Right renal pelvis (tissue), 4 donors: Measurements from ENCODE around the gene PRRX2. TPM values are rescaled to one million over a fixed set of nuclear protein-coding genes. Genes with fewer than 3 reads are reported as not detected.

Source experiments
- DNase-seq, 4 donors: peaks; one replicate each; pipeline ENCODE4 v3.0.0-alpha.2; 2013; ENCODE audit warnings: low read depth in 4 of 4, low spot score in 3 of 4, missing footprints in 1 of 4
- polyA plus RNA-seq, 4 donors: library from polyadenylated mRNA; unstranded; fragments of 120-200 nt; gene quantifications; one replicate each; pipeline ENCODE4 v1.2.1, GENCODE V29; 2013; ENCODE audit not compliant: insufficient read length in 4 of 4

PRRX2 gene
- polyA plus RNA-seq, 4 donors = 1.1 to 1.8 (median 1.2) TPM

GRCh38 chr9:129673602-129674001 lies 8.2 kb downstream of the PRRX2 start:
- no peak for DNase-seq

DNA sequence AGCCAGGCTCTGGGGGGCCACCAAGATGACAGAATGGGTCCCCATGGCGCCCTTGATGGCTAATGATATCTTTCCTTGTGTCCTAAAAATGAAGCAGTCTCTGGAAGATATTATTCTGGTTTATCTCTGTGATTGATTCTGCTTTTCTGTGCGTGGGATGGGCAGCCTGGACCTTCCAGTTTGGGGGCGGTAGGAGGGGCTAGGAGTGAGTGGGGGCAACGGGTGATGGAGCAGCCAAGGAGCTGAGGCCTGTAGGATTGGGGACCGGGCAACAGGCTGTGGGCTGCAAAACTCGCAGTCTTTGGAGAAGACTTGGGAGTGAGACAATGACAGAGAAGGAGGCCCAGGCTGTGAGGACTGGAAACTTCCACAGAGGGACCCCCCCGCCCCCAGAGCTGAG lies 8.8 kb downstream of the PRRX2 start:
- DNase-seq = no peak

- DNase-seq = no peak
Observed at GRCh38 chr9:129675620-129676019, 10.2 kb downstream of the PRRX2 start.

GRCh38 chr9:129676287-129676686 lies 10.8 kb downstream of the PRRX2 start:
- DNase-seq = no peak

DNA sequence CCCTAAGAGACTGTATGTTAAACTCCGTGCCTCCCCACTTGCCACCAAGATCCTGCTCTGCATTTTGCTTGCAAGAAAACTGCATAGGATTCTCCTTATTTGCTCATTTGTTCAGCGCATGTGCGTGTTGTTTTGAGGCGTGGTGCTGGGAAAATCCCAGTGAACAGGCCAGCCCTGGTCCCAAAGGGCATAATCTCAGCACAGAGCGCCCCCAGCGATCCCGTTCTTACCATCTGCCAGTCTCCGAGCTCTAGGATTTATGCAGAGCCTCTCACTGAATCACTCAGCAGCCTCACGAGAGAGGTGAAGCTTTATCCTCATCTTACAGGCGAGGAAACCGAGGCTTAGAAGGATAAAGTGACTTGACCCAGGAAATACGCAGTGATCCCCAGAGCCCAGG lies 11.5 kb downstream of the PRRX2 start:
- no peak for DNase-seq

DNA sequence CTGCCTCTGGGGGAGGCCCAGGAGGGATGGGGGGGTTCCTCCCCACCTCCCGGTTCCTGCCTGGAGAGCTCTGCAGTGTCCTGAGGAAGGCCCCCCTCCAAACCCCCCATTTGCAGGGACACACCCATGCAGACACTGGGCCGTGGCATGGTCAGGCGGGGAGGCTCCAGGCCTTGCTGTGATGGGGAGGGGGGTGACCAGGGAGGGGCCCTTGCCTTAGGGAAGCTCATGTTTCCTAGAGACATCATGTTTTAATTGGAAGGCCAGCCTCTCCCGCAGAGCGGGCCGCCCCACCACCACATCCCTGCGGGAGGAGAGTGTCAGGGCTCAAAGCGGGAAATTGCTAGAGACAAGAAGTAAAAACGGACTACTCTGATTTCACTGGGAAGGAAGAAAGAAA lies 12.0 kb downstream of the PRRX2 start:
- no peak for DNase-seq

DNA sequence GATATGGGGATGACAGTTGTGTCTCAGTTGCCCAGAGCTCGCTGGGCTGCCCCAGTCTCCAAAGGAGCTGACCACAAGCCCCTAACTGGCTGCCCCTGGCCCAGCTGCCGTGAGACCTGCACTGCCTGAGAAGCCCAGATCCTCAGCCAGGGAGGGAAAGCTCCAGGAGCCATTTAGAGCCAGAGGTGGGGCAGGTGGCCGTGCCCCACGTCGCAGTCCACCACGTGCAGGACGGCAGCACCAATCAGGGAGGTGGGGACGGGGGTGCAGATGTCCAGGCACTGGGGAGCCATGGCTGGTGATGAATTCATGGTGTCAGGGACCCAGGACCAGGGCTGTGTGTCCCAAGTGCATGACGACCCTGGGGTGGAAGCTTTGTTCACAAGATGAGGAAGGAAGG lies 13.4 kb downstream of the PRRX2 start:
- DNase-seq = no peak

DNA sequence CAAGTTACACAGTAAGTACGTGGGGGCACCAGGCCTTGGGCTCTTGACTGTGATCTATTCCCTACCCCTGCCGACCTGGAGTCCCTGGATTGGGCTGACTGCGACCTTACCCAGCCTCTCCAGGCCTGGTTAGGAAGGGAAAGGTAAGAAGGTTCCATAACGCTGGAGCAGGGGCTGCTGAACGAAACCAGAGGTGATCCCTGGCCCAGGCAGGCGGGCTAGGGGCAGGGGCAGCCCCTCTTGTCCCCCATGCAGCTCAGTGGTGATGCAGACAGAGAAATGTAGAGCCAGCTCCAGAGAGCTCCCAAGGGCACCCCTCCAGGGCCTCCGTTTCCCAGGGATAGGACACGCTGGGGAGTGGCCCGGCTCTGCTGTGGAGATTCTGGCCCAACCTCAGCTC lies 14.1 kb downstream of the PRRX2 start:
- no peak for DNase-seq

DNA sequence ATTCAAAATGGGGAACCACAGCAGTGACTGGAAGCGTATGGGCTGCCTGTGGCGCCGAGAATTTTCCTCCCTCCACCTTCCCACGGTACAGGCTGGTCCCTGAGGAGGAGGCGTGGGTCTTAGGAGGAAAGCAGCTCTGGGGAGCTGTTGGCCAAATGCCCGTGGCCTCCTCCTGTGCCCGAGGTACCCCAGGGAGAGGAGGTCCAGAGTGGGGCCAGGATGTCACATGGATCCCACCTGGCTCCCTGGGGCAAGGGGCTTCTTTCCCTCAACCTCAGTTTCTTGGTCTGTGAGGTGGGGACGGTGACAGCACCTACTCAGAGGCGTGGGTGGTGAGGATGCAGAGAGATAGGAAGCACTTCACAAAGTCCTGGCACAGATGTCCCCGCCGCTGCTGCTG lies 16.5 kb downstream of the PRRX2 start:
- no peak for DNase-seq

GRCh38 chr9:129682381-129682780 lies 16.9 kb downstream of the PRRX2 start:
- no peak for DNase-seq

- DNase-seq = no peak
Observed at GRCh38 chr9:129685220-129685932, 19.9 kb downstream of the PRRX2 start.

- no peak for DNase-seq
Observed at GRCh38 chr9:129685933-129686259, 20.4 kb downstream of the PRRX2 start.

GRCh38 chr9:129686736-129687135 lies 21.3 kb downstream of the PRRX2 start:
- no peak for DNase-seq

DNA sequence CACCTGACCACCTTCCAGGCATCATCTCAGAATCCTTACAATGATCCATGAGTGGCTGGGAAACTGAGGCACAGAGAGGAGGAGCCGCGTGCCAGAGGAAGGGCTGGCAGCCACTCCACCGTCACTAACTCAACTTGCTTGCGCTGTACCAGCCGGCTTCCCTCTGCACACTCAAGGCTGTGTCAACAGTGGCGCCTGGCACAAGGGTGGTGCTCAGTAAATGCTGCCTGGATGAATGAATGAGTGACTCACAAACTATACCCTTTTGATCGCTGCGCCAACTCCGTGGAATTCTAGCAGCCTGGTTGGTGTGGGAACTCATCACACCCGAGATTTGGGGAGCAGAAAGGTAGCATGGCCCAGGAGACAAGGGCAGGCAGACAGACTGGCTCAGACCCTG lies 21.9 kb downstream of the PRRX2 start:
- DNase-seq = no peak

- DNase-seq = no peak
Observed at GRCh38 chr9:129688285-129689043, 23.0 kb downstream of the PRRX2 start.

- DNase-seq = no peak
Observed at GRCh38 chr9:129692534-129692933, 27.1 kb downstream of the PRRX2 start.

DNA sequence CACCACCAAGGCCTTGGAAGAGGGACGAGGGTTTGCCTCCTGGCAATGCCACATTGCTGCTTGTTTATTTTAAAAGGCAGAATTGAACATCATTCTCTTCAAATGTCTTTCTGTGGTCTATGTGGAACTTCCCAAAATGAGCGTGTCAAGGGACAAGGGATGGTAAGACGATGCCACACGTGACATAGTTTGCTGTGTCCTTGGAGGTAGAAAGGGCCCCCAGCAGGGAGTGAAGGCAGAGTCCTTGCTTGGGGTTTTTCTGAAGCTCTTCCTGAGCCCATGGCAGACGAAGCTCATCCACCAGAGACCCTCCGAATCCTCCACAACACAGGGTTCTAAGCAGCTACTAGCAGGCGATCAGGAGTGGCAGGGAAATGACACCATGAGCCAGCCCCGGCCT lies 28.3 kb downstream of the PRRX2 start:
- no peak for DNase-seq

GRCh38 chr9:129694243-129694646 lies 28.8 kb downstream of the PRRX2 start:
- no peak for DNase-seq

DNA sequence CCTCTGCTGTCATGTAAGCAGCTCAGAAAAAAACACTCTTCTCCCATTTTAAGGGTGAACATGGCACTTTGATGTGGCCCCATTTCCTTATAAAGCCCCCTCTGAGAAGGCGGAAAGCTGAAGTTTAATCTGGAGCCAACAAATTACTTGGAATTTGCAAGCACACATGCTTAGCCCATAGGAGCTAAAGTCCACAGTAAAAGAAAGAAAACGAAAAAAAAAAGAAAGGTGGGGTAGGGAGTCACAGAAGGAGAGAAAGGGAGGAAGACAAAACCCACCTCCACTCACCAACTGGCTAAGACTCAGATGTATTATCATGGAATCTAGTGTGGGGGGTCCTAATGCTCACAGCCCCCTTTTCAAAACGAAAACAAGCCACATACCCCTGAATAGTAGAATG lies 30.4 kb downstream of the PRRX2 start:
- DNase-seq = no peak

DNA sequence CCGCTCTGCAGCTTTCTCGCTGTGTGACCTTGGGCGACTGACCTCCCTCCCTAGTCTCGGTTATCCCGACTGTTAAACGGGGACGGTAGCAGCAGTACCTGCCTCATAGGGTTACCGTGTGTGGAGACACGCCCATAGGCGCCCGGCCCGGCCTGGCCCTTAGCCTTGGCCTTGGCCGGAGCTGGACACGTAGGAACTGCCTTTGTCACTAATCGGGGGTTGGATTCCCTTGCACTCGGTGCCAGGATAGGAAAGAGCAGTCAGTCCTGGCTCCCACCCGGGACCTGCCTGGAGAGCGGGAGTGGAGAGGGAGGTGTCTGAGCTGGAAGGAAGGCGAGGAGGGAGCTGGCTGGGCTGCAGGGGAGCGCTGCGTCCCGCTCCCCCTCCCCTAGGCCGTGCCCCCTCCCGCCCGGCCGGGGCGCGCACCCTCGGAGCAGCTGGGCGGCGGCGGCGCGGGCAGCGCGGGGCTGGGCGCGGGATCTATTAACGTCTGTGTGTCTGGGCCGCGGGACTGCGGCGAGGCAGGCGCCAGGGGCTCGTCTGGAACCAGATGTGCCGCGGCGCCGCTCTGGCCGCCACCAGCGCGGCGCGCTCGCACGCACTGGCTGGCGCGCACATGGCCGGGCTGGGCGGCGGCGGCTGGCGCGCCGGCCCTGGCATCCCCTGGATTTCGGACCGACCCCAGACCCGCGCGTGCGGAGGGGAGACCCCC lies 31.7 kb downstream of the PRRX2 start:
- no peak for DNase-seq

DNA sequence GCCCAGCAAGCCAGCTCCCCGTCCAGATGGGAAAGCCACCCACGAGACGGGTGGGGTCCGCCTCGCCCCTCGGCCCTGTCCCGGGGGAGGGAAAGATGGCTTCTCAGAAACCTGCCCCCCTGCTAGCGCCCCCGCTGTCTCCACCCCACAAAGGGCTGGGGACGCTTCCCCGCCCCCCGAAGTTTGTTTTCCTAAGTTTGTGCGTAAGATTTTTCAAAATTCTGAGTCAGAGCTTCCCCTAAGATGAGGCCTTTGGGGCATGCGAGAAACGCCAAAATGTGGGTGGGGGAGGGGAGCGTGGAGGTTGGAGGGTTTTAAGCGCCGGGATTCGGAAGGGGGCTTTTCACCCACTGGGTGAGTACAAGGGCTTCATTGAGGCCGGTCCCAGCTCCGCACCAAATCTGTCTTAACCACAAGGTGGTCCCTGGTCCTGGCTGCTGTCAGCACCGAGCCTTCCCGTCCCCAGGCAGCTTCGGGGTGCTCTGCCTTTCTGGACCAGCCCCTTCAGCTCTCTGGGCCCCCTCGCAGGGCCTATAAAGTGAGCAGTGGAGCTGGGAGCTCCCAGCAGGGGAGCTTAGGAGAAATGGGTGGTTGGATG lies 32.3 kb downstream of the PRRX2 start:
- DNase-seq = no peak
